H1 (cell line): ENCODE measurements around the gene CPA1. TPM values are rescaled to one million over a fixed set of nuclear protein-coding genes. Genes with fewer than 3 reads are reported as not detected.

Source experiments
- CTCF ChIA-PET: fragments of 300-600 bp; sonication (Branson Sonifier 250); formaldehyde crosslinking; loops from one replicate; lab custom pipeline; 2021; ENCODE audit not compliant: partially characterized antibody; lab: Charles Lee
- POLR2A ChIA-PET: fragments of 300-600 bp; sonication (Branson Sonifier 250); formaldehyde crosslinking; loops from one replicate; lab custom pipeline; 2021; ENCODE audit warnings: inconsistent platforms; ENCODE audit not compliant: partially characterized antibody; lab: Charles Lee
- DNase-seq, 2 experiments: peaks; one replicate each; pipeline versions ENCODE4 v3.0.0 to v3.0.0-alpha.2; 2010 to 2022; ENCODE audit warnings: low spot score in 2 of 2, low read depth in 1 of 2, mixed read lengths in 1 of 2
- FAIRE-seq: peaks from 2 replicates; lab custom pipeline; 2011; peaks lifted over from hg19 to GRCh38; lab: Jason Lieb, UNC
- H2AFZ ChIP-seq: 2 replicates; pipeline ENCODE4 v1.8.1; 2012; ENCODE audit warnings: low read length, inconsistent platforms
- H2AK5ac ChIP-seq: 2 replicates; pipeline ENCODE4 v1.6.1; 2013; ENCODE audit warnings: low read depth, low read length
- H2BK120ac ChIP-seq: replicated peaks from 2 replicates; pipeline ENCODE3; 2013; ENCODE audit warnings: low read depth, low read length, inconsistent platforms
- H2BK12ac ChIP-seq: 2 replicates; pipeline ENCODE4 v1.6.1; 2013; ENCODE audit warnings: low read depth, low read length
- H2BK15ac ChIP-seq: 2 replicates; pipeline ENCODE4 v1.6.1; 2013; ENCODE audit warnings: low read length
- H2BK20ac ChIP-seq: 2 replicates; pipeline ENCODE4 v1.6.1; 2013; ENCODE audit warnings: low read length
- H2BK5ac ChIP-seq: 2 replicates; pipeline ENCODE4 v1.6.1; 2013; ENCODE audit warnings: low read depth, low read length
- H3K14ac ChIP-seq: 2 replicates; pipeline ENCODE4 v1.6.1; 2013; ENCODE audit warnings: inconsistent platforms; ENCODE audit not compliant: insufficient read length
- H3K18ac ChIP-seq: 2 replicates; pipeline ENCODE4 v1.6.1; 2013; ENCODE audit warnings: low read length; ENCODE audit errors: extremely low read depth
- H3K23ac ChIP-seq: 2 replicates; pipeline ENCODE4 v1.6.1; 2013; ENCODE audit warnings: inconsistent platforms; ENCODE audit not compliant: insufficient read length
- H3K23me2 ChIP-seq: 2 replicates; pipeline ENCODE4 v1.6.1; 2013; ENCODE audit warnings: low read depth, low read length
- H3K27ac ChIP-seq: 2 replicates; pipeline ENCODE4 v1.6.1; 2011; ENCODE audit warnings: low read depth, low read length, inconsistent platforms
- H3K27me3 ChIP-seq, 4 experiments: replicated peaks in 1 of 4; 1 replicate in 1 of 4; 2 replicates in 3 of 4; pipeline versions ENCODE4 v1.6.1 to v1.8.1; 2011 to 2013; ENCODE audit warnings: low read length in 3 of 4, mild to moderate bottlenecking in 3 of 4, inconsistent platforms in 2 of 4, mixed read lengths in 2 of 4, moderate library complexity in 1 of 4; ENCODE audit not compliant: control insufficient read depth in 3 of 4, insufficient read depth in 3 of 4; ENCODE audit errors: extremely low read depth in 1 of 4
- H3K36me3 ChIP-seq, 4 experiments: 2 replicates each; pipeline versions ENCODE4 v1.6.1 to v1.8.1; 2011 to 2013; ENCODE audit warnings: mild to moderate bottlenecking in 4 of 4, low read length in 3 of 4, moderate library complexity in 2 of 4, control low read depth in 1 of 4, inconsistent platforms in 1 of 4; ENCODE audit not compliant: insufficient read depth in 4 of 4, control insufficient read depth in 2 of 4
- H3K4ac ChIP-seq: replicated peaks from 2 replicates; pipeline ENCODE3; 2013; ENCODE audit warnings: low read length, low read depth, mixed read lengths, inconsistent platforms; ENCODE audit not compliant: insufficient read length
- H3K4me1 ChIP-seq, 4 experiments: replicated peaks in 1 of 4; 1 replicate in 1 of 4; 2 replicates in 3 of 4; pipeline versions ENCODE4 v1.6.1 to v1.8.1; 2011 to 2013; ENCODE audit warnings: low read length in 3 of 4, inconsistent platforms in 2 of 4, mixed read lengths in 1 of 4; ENCODE audit not compliant: insufficient read depth in 4 of 4, control insufficient read depth in 3 of 4
- H3K4me2 ChIP-seq, 2 experiments: 2 replicates each; pipeline versions ENCODE4 v1.6.1 to v1.8.1; 2011 to 2013; ENCODE audit warnings: low read depth in 2 of 2, low read length in 2 of 2, control low read depth in 1 of 2, inconsistent platforms in 1 of 2, mild to moderate bottlenecking in 1 of 2; ENCODE audit not compliant: insufficient read depth in 1 of 2
- H3K4me3 ChIP-seq, 4 experiments: fragments of 200-600, 300-600 bp in 1 of 4; sonication (generic), shearing (Covaris generic), sonication (Bioruptor Twin) in 1 of 4; 2 replicates each; pipeline versions ENCODE4 v1.5.1 to v1.8.1; 2011 to 2016; ENCODE audit warnings: low read length in 4 of 4, low read depth in 3 of 4, control low read depth in 2 of 4, inconsistent platforms in 2 of 4, mild to moderate bottlenecking in 2 of 4, mixed read lengths in 1 of 4, moderate library complexity in 1 of 4; ENCODE audit not compliant: insufficient read depth in 2 of 4; ENCODE audit errors: extremely low read depth in 1 of 4
- H3K56ac ChIP-seq: replicated peaks from 2 replicates; pipeline ENCODE3; 2013; ENCODE audit warnings: low read depth, mild to moderate bottlenecking, mixed read lengths, low read length, inconsistent platforms; ENCODE audit not compliant: insufficient read length
- H3K79me1 ChIP-seq: 2 replicates; pipeline ENCODE4 v1.6.1; 2013; ENCODE audit warnings: low read depth, low read length, control low read depth
- H3K79me2 ChIP-seq, 2 experiments: 2 replicates each; pipeline versions ENCODE4 v1.6.1 to v1.8.1; 2012 to 2013; ENCODE audit warnings: low read length in 2 of 2, mild to moderate bottlenecking in 2 of 2, inconsistent platforms in 1 of 2; ENCODE audit not compliant: insufficient read depth in 2 of 2, control insufficient read depth in 1 of 2
- H3K9ac ChIP-seq, 4 experiments: replicated peaks in 1 of 4; 1 replicate in 1 of 4; 2 replicates in 3 of 4; pipeline versions ENCODE4 v1.6.1 to v1.8.1; 2011 to 2013; ENCODE audit warnings: low read depth in 3 of 4, low read length in 3 of 4, control low read depth in 2 of 4, mild to moderate bottlenecking in 2 of 4, moderate library complexity in 2 of 4, inconsistent platforms in 1 of 4; ENCODE audit errors: extremely low read depth in 1 of 4
- H3K9me3 ChIP-seq, 2 experiments: 2 replicates each; pipeline versions ENCODE4 v1.6.1 to v1.8.1; 2012 to 2013; ENCODE audit warnings: mild to moderate bottlenecking in 2 of 2, moderate library complexity in 2 of 2, control low read depth in 1 of 2, inconsistent platforms in 1 of 2, low read depth in 1 of 2, low read length in 1 of 2, mixed read lengths in 1 of 2; ENCODE audit not compliant: insufficient read depth in 2 of 2
- H4K20me1 ChIP-seq, 2 experiments: replicated peaks in 1 of 2; 2 replicates each; pipeline versions ENCODE3 to v1.8.1; 2011 to 2013; ENCODE audit warnings: inconsistent platforms in 2 of 2, low read length in 2 of 2, mild to moderate bottlenecking in 1 of 2; ENCODE audit not compliant: insufficient read depth in 2 of 2, control insufficient read depth in 1 of 2
- H4K5ac ChIP-seq: 2 replicates; pipeline ENCODE4 v1.6.1; 2013; ENCODE audit warnings: low read length, low read depth, mixed read lengths, inconsistent platforms; ENCODE audit not compliant: insufficient read length
- H4K8ac ChIP-seq: 2 replicates; pipeline ENCODE4 v1.8.0; 2013; ENCODE audit warnings: mild to moderate bottlenecking, moderate library complexity, low read length, inconsistent platforms; ENCODE audit not compliant: insufficient read depth; ENCODE audit errors: extremely low read depth
- H4K91ac ChIP-seq: replicated peaks from 2 replicates; pipeline ENCODE3; 2013; ENCODE audit warnings: low read length, mixed read lengths, inconsistent platforms; ENCODE audit not compliant: insufficient read length
- CHD1 ChIP-seq: IDR thresholded peaks from 2 replicates; pipeline ENCODE4 v1.6.1; 2012; ENCODE audit warnings: low read depth, low read length, improper control_type of control experiment
- NANOG ChIP-seq: IDR thresholded peaks from 2 replicates; pipeline ENCODE4 v1.6.1; 2011; ENCODE audit warnings: low read length, low read depth, mild to moderate bottlenecking, inconsistent platforms; ENCODE audit not compliant: insufficient read depth, poor library complexity, severe bottlenecking
- TAF7 ChIP-seq: optimal IDR thresholded peaks from 2 replicates; pipeline ENCODE3; 2011; ENCODE audit warnings: low read depth, mild to moderate bottlenecking, inconsistent platforms, low read length, moderate library complexity, borderline replicate concordance
- WGBS, 2 experiments: shearing (Covaris generic) in 1 of 2; methylation state at CpG; one replicate each; pipeline versions ENCODE4 v1.1.6 to v1.1.7; 2013 to 2015; ENCODE audit warnings: low lambda C conversion rate in 2 of 2, mixed read lengths in 2 of 2, inconsistent platforms in 1 of 2, low coverage in 1 of 2, missing lambda C conversion rate in 1 of 2; ENCODE audit not compliant: insufficient replicate concordance in 2 of 2, insufficient coverage in 1 of 2, insufficient read length in 1 of 2; ENCODE audit errors: extremely low coverage in 1 of 2, missing lambda C conversion rate in 1 of 2; 5-methylcytosine and 5-hydroxymethylcytosine counted together
- polyA plus RNA-seq, 7 experiments: library from polyadenylated mRNA; depleted of rRNA in 3 of 7; stranded (reverse) in 5 of 7; unstranded in 2 of 7; fragments of >200 nt in 5 of 7; fragments of 200-250 nt in 2 of 7; gene quantifications; 1 replicate in 5 of 7; 2 replicates in 1 of 7; 4 replicates in 1 of 7; pipeline versions ENCODE4 v1.2.1 to v1.2.3, GENCODE V29; 2011 to 2013; ENCODE audit warnings: missing spikeins in 2 of 7, mixed read lengths in 2 of 7
- total RNA-seq: library from RNA; stranded (reverse); fragmentation: NEBNext Ultra II Directional; extraction: Animal tissue kit (Norgen Biotek cat#: 25700); gene quantifications from 2 replicates; pipeline ENCODE4 v1.2.1, GENCODE V29; 2021

The CPA1 gene
- total and polyA plus RNA-seq, 2 of the 8 experiments (the other 6 are each of a cell fraction or from before 2014, with no cell fraction given): not detected

GRCh38 chr7:130383187-130383980 is 3.1 kb downstream of the CPA1 start:
- H2AFZ ChIP-seq: no peak overlapping the region
- no peaks in the 10 kb centered on the region for H3K79me2 ChIP-seq
- no peak overlapping the region for H3K23ac ChIP-seq
- no peaks in the 10 kb centered on the region for H3K36me3 ChIP-seq
- H2BK12ac ChIP-seq: no peak overlapping the region
- H3K9ac ChIP-seq: no peak overlapping the region
- WGBS, 2 experiments: 95% methylated on average over 18 of the region's 18 CpGs; no CpG with 5 or more reads in 1 of the 2 experiments
- ChIA-PET CTCF (interaction anchor here (1.7 kb wide), 1 partner anchor 29 kb away, joined by 4 read pairs; no protein-coding TSS in a partner anchor), POLR2A (no interaction called here)
- no peak overlapping the region for H3K4ac ChIP-seq
- H3K9me3 ChIP-seq: no peaks in the 10 kb centered on the region
- no peak overlapping the region for H3K18ac ChIP-seq
- no peak overlapping the region for H4K5ac ChIP-seq
- no peak for FAIRE-seq
- no peak overlapping the region for H2BK5ac ChIP-seq
- no peak overlapping the region for H2BK15ac ChIP-seq
- H3K4me2 ChIP-seq: no peak overlapping the region
- DNase-seq: peak in 1 of 2 experiments; percentile 26
- no peak overlapping the region for H3K14ac ChIP-seq
- H3K27ac ChIP-seq: no peak overlapping the region
- H2BK20ac ChIP-seq: no peak overlapping the region
- no peaks in the 10 kb centered on the region; the same call in 1 of the 2 replicates for H3K23me2 ChIP-seq
- H2AK5ac ChIP-seq: no peak overlapping the region
- H3K79me1 ChIP-seq: no peaks in the 10 kb centered on the region
- no peak overlapping the region for H3K4me3 ChIP-seq
- no peaks in the 10 kb centered on the region; a peak in 1 of 7 replicates for H3K27me3 ChIP-seq
- H4K8ac ChIP-seq: no peak overlapping the region; the same call in 1 of the 2 replicates
- H4K91ac ChIP-seq: no peak overlapping the region
- no peak overlapping the region for H2BK120ac ChIP-seq
- no peak for TF ChIP-seq CHD1
- TF ChIP-seq TAF7: no peak
- TF ChIP-seq NANOG: no peak
- peaks cover 0 to 2% (median 0%) of the 10 kb centered on the region in 4 experiments; a peak in 1 of 7 replicates for H3K4me1 ChIP-seq
- H4K20me1 ChIP-seq: no peaks in the 10 kb centered on the region
- H3K56ac ChIP-seq: no peak overlapping the region
